GM12891 (cell line): ENCODE measurements around the gene SENP3.

Experiments used
- PAX5 ChIP-seq: IDR thresholded peaks from 2 replicates; pipeline ENCODE4 v1.6.1; 2011; ENCODE audit warnings: low read length, moderate library complexity, mild to moderate bottlenecking; ENCODE audit not compliant: insufficient read depth, severe bottlenecking
- POLR2A ChIP-seq: IDR thresholded peaks from 2 replicates; pipeline ENCODE4 v1.6.1; 2011; ENCODE audit warnings: low read depth, low read length, control low read depth
- POLR2AphosphoS5 ChIP-seq: IDR thresholded peaks from 2 replicates; pipeline ENCODE4 v1.6.1; 2011; ENCODE audit warnings: low read depth, low read length, control low read depth
- POU2F2 ChIP-seq: IDR thresholded peaks from 2 replicates; pipeline ENCODE4 v1.6.1; 2011; ENCODE audit warnings: low read depth, mild to moderate bottlenecking, control low read depth, low read length, moderate library complexity
- SPI1 ChIP-seq: IDR thresholded peaks from 2 replicates; pipeline ENCODE4 v1.6.1; 2011; ENCODE audit warnings: low read depth, low read length, control low read depth
- TAF1 ChIP-seq: IDR thresholded peaks from 2 replicates; pipeline ENCODE4 v1.6.1; 2011; ENCODE audit warnings: low read depth, low read length, control low read depth

GRCh38 chr17:7613769-7614424, 52.2 kb downstream of the SENP3 start:
- TF ChIP-seq POLR2A (no peak), POLR2AphosphoS5 (no peak), PAX5 (no peak), SPI1 (no peak), TAF1 (no peak), POU2F2 (no peak)
